ENCODE measurements around the gene SHC1. TPM values are rescaled to one million over a fixed set of nuclear protein-coding genes. Genes with fewer than 3 reads are reported as not detected.

SHC1 gene
- total RNA-seq, 1 donor from 2014 or later = 251 TPM

GRCh38 chr1:154968731-154969130, 1.8 kb downstream of the SHC1 start:
- TF ChIP-seq CTCF (IDR thresholded peaks at IDR 0.05) = no peak
- Mint-ChIP-seq H3K27ac (ENCODE audit: unreplicated experiment) (no peak overlapping the region), H3K4me3 (ENCODE audit: unreplicated experiment) (no peak overlapping the region), H3K4me1 (ENCODE audit: low read depth) (peaks cover 55% of the 10 kb centered on the region), H3K27me3 (ENCODE audit: low read depth) (no peaks in the 10 kb centered on the region), H3K9me3 (ENCODE audit: low read depth) (no peaks in the 10 kb centered on the region), H3K36me3 (ENCODE audit: low read depth) (peaks cover 18% of the 10 kb centered on the region)
- DNase-seq (ENCODE audit: low spot score) = no peak

GRCh38 chr1:154967331-154967950, 3.1 kb downstream of the SHC1 start:
- no peak for TF ChIP-seq CTCF (IDR thresholded peaks at IDR 0.05)
- H3K27ac Mint-ChIP-seq (ENCODE audit: unreplicated experiment) = peak overlapping the region; percentile 22
- peaks cover 61% of the 10 kb centered on the region for H3K4me1 Mint-ChIP-seq (ENCODE audit: low read depth)
- no peak for DNase-seq (ENCODE audit: low spot score)
- H3K4me3 Mint-ChIP-seq (ENCODE audit: unreplicated experiment) = no peak overlapping the region
- peaks cover 22% of the 10 kb centered on the region for H3K36me3 Mint-ChIP-seq (ENCODE audit: low read depth)
- no peaks in the 10 kb centered on the region for H3K27me3 Mint-ChIP-seq (ENCODE audit: low read depth)
- no peaks in the 10 kb centered on the region for H3K9me3 Mint-ChIP-seq (ENCODE audit: low read depth)

- no peak overlapping the region for H3K4me3 Mint-ChIP-seq (ENCODE audit: unreplicated experiment)
- H3K9me3 Mint-ChIP-seq (ENCODE audit: low read depth) = no peaks in the 10 kb centered on the region
- TF ChIP-seq CTCF (IDR thresholded peaks at IDR 0.05) = no peak
- H3K27me3 Mint-ChIP-seq (ENCODE audit: low read depth) = no peaks in the 10 kb centered on the region
- DNase-seq (ENCODE audit: low spot score) = peak; percentile 33
- peak overlapping the region; percentile 36 for H3K27ac Mint-ChIP-seq (ENCODE audit: unreplicated experiment)
- peaks cover 54% of the 10 kb centered on the region for H3K4me1 Mint-ChIP-seq (ENCODE audit: low read depth)
- peaks cover 22% of the 10 kb centered on the region for H3K36me3 Mint-ChIP-seq (ENCODE audit: low read depth)
These were observed 4.4 kb downstream of the SHC1 start for GRCh38 chr1:154966111-154966510.

GRCh38 chr1:154964359-154964758, 6.2 kb downstream of the SHC1 start:
- Mint-ChIP-seq H3K4me1 (ENCODE audit: low read depth) (peaks cover 52% of the 10 kb centered on the region), H3K4me3 (ENCODE audit: unreplicated experiment) (no peak overlapping the region), H3K27me3 (ENCODE audit: low read depth) (no peaks in the 10 kb centered on the region), H3K36me3 (ENCODE audit: low read depth) (peaks cover 20% of the 10 kb centered on the region), H3K27ac (ENCODE audit: unreplicated experiment) (no peak overlapping the region), H3K9me3 (ENCODE audit: low read depth) (no peaks in the 10 kb centered on the region)
- no peak for TF ChIP-seq CTCF (IDR thresholded peaks at IDR 0.05)
- DNase-seq (ENCODE audit: low spot score) = no peak

- Mint-ChIP-seq H3K9me3 (ENCODE audit: low read depth) (no peaks in the 10 kb centered on the region), H3K4me1 (ENCODE audit: low read depth) (peaks cover 45% of the 10 kb centered on the region), H3K27ac (ENCODE audit: unreplicated experiment) (peak overlapping the region; percentile 55), H3K27me3 (ENCODE audit: low read depth) (no peaks in the 10 kb centered on the region), H3K36me3 (ENCODE audit: low read depth) (peaks cover 19% of the 10 kb centered on the region), H3K4me3 (ENCODE audit: unreplicated experiment) (no peak overlapping the region)
- peak; percentile 26 for DNase-seq (ENCODE audit: low spot score)
- no peak for TF ChIP-seq CTCF (IDR thresholded peaks at IDR 0.05)
These were observed 6.9 kb downstream of the SHC1 start for GRCh38 chr1:154963643-154964042.

Data from chondrocyte (in vitro differentiated cells).